Activated naive CD4-positive, alpha-beta T cell treated with anti-CD3 and anti-CD28 coated beads, Interleukin-2, amount 10 ng/mL, durations not matched to agents 7 days and 5 days (primary cell): ENCODE measurements around the gene ANKRD55.
A peak's percentile ranks its signal among the peaks of the same experiment; 100 is the strongest.
"Not testable (repeated sequence)": the region's sequence is repeated elsewhere in the genome, so short reads cannot be mapped to it uniquely, and the experiment has no call there.

Source experiments
- CTCF ChIA-PET: fragments of 350-600 bp; sonication (Branson Sonifier 250); formaldehyde crosslinking; loops from one replicate; lab custom pipeline; 2021; ENCODE audit warnings: antibody characterized with exemption; lab: Charles Lee
- DNase-seq: peaks from one replicate; pipeline ENCODE4 v3.0.0-alpha.2; 2020
- H3K27ac Mint-ChIP-seq: one replicate; pipeline ENCODE4 v1.8.0; 2021; ENCODE audit warnings: mild to moderate bottlenecking, moderate library complexity, mixed read lengths
- H3K27me3 Mint-ChIP-seq: one replicate; pipeline ENCODE4 v1.8.0; 2021; ENCODE audit warnings: mild to moderate bottlenecking, mixed read lengths
- H3K36me3 Mint-ChIP-seq: one replicate; pipeline ENCODE4 v1.8.0; 2021; ENCODE audit warnings: mixed read lengths
- H3K4me1 Mint-ChIP-seq: one replicate; pipeline ENCODE4 v1.8.0; 2021; ENCODE audit warnings: mixed read lengths
- H3K4me3 Mint-ChIP-seq: one replicate; pipeline ENCODE4 v1.8.0; 2021; ENCODE audit warnings: mild to moderate bottlenecking, moderate library complexity, mixed read lengths
- H3K9me3 Mint-ChIP-seq: one replicate; pipeline ENCODE4 v1.8.0; 2021; ENCODE audit warnings: mixed read lengths

Gene ANKRD55

GRCh38 chr5:56267856-56268255 lies 34.7 kb upstream of the ANKRD55 start:
- CTCF ChIA-PET = interaction anchor here (0.8 to 9.3 kb wide), 5 partner anchors 56 to 585 kb away, joined by 3 to 141 read pairs (median 3); no protein-coding TSS in a partner anchor
- H3K9me3 Mint-ChIP-seq = no peaks in the 10 kb centered on the region
- no peak overlapping the region for H3K27ac Mint-ChIP-seq
- DNase-seq = no peak
- H3K4me1 Mint-ChIP-seq = peaks cover 29% of the 10 kb centered on the region
- H3K4me3 Mint-ChIP-seq = no peak overlapping the region
- peaks cover 19% of the 10 kb centered on the region for H3K27me3 Mint-ChIP-seq
- H3K36me3 Mint-ChIP-seq = no peaks in the 10 kb centered on the region

GRCh38 chr5:56264417-56265025 lies 31.4 kb upstream of the ANKRD55 start:
- H3K4me1 Mint-ChIP-seq = peaks cover 2% of the 10 kb centered on the region
- no peak overlapping the region for H3K4me3 Mint-ChIP-seq
- peak; percentile 45 for DNase-seq

GRCh38 chr5:56262279-56262678 lies 29.1 kb upstream of the ANKRD55 start:
- H3K27ac Mint-ChIP-seq = no peak overlapping the region
- H3K4me3 Mint-ChIP-seq = no peak overlapping the region
- CTCF ChIA-PET = interaction anchor here (1.0 kb wide), 1 partner anchor 53 kb away, joined by 3 read pairs; no protein-coding TSS in a partner anchor
- H3K9me3 Mint-ChIP-seq = no peaks in the 10 kb centered on the region
- no peaks in the 10 kb centered on the region for H3K36me3 Mint-ChIP-seq
- H3K27me3 Mint-ChIP-seq = peaks cover 27% of the 10 kb centered on the region
- H3K4me1 Mint-ChIP-seq = no peaks in the 10 kb centered on the region
- DNase-seq = no peak

More at GRCh38 chr5:56264417-56265025, 31.4 kb upstream of the ANKRD55 start:
- no peaks in the 10 kb centered on the region for H3K9me3 Mint-ChIP-seq
- CTCF ChIA-PET = interaction anchor here (0.7 to 2.1 kb wide), 9 partner anchors 24 to 874 kb away, joined by 3 to 11 read pairs (median 6); no protein-coding TSS in a partner anchor
- H3K36me3 Mint-ChIP-seq = no peaks in the 10 kb centered on the region
- H3K27ac Mint-ChIP-seq = no peak overlapping the region
- peaks cover 22% of the 10 kb centered on the region for H3K27me3 Mint-ChIP-seq

- no peak overlapping the region for H3K4me3 Mint-ChIP-seq
- no peak for DNase-seq
- no peak overlapping the region for H3K27ac Mint-ChIP-seq
- peaks cover 17% of the 10 kb centered on the region for H3K27me3 Mint-ChIP-seq
- CTCF ChIA-PET = interaction anchor here (0.5 to 1.0 kb wide), 2 partner anchors 11 to 575 kb away, joined by 3 read pairs; no protein-coding TSS in a partner anchor
- no peaks in the 10 kb centered on the region for H3K4me1 Mint-ChIP-seq
- no peaks in the 10 kb centered on the region for H3K36me3 Mint-ChIP-seq
- no peaks in the 10 kb centered on the region for H3K9me3 Mint-ChIP-seq
Observed at GRCh38 chr5:56259002-56259511, 25.9 kb upstream of the ANKRD55 start.

- H3K4me3 Mint-ChIP-seq, DNase-seq, H3K4me1 Mint-ChIP-seq, H3K36me3 Mint-ChIP-seq, H3K27ac Mint-ChIP-seq, H3K9me3 Mint-ChIP-seq: not testable (repeated sequence)
- peaks cover 20% of the 10 kb centered on the region for H3K27me3 Mint-ChIP-seq
- CTCF ChIA-PET = interaction anchor here (0.5 to 1.0 kb wide), 2 partner anchors 12 to 576 kb away, joined by 3 read pairs; no protein-coding TSS in a partner anchor
Observed at GRCh38 chr5:56257763-56258529, 24.8 kb upstream of the ANKRD55 start.

GRCh38 chr5:56257010-56257409 lies 23.9 kb upstream of the ANKRD55 start:
- H3K36me3 Mint-ChIP-seq = no peaks in the 10 kb centered on the region
- no peaks in the 10 kb centered on the region for H3K4me1 Mint-ChIP-seq
- no peak overlapping the region for H3K27ac Mint-ChIP-seq
- CTCF ChIA-PET = no interaction called here
- H3K9me3 Mint-ChIP-seq = no peaks in the 10 kb centered on the region
- H3K4me3 Mint-ChIP-seq = no peak overlapping the region
- H3K27me3 Mint-ChIP-seq = peaks cover 16% of the 10 kb centered on the region
- DNase-seq = no peak

GRCh38 chr5:56255502-56255901 lies 22.4 kb upstream of the ANKRD55 start:
- no peak for DNase-seq
- H3K27ac Mint-ChIP-seq = no peak overlapping the region
- no peaks in the 10 kb centered on the region for H3K36me3 Mint-ChIP-seq
- H3K9me3 Mint-ChIP-seq = no peaks in the 10 kb centered on the region
- CTCF ChIA-PET = no interaction called here
- peaks cover 2% of the 10 kb centered on the region for H3K4me1 Mint-ChIP-seq
- no peak overlapping the region for H3K4me3 Mint-ChIP-seq
- H3K27me3 Mint-ChIP-seq = peaks cover 16% of the 10 kb centered on the region

GRCh38 chr5:56253924-56254323 lies 20.8 kb upstream of the ANKRD55 start:
- H3K9me3 Mint-ChIP-seq = peaks cover 5% of the 10 kb centered on the region
- no peak overlapping the region for H3K27ac Mint-ChIP-seq
- H3K36me3 Mint-ChIP-seq = no peaks in the 10 kb centered on the region
- H3K4me3 Mint-ChIP-seq = no peak overlapping the region
- CTCF ChIA-PET = no interaction called here
- peaks cover 16% of the 10 kb centered on the region for H3K27me3 Mint-ChIP-seq
- peaks cover 2% of the 10 kb centered on the region for H3K4me1 Mint-ChIP-seq
- DNase-seq = no peak

GRCh38 chr5:56253126-56253525 lies 20.0 kb upstream of the ANKRD55 start:
- Mint-ChIP-seq H3K36me3 (no peaks in the 10 kb centered on the region), H3K4me3 (no peak overlapping the region), H3K27ac (no peak overlapping the region), H3K4me1 (peaks cover 2% of the 10 kb centered on the region), H3K9me3 (peaks cover 10% of the 10 kb centered on the region), H3K27me3 (peaks cover 12% of the 10 kb centered on the region)
- no peak for DNase-seq
- CTCF ChIA-PET = no interaction called here

GRCh38 chr5:56251918-56252553 lies 18.9 kb upstream of the ANKRD55 start:
- CTCF ChIA-PET = no interaction called here
- Mint-ChIP-seq H3K27me3 (peaks cover 8% of the 10 kb centered on the region), H3K9me3 (peaks cover 10% of the 10 kb centered on the region), H3K27ac (no peak overlapping the region), H3K4me3 (no peak overlapping the region), H3K4me1 (peaks cover 2% of the 10 kb centered on the region), H3K36me3 (no peaks in the 10 kb centered on the region)
- no peak for DNase-seq

GRCh38 chr5:56251440-56251839 lies 18.3 kb upstream of the ANKRD55 start:
- no peaks in the 10 kb centered on the region for H3K36me3 Mint-ChIP-seq
- no peak overlapping the region for H3K27ac Mint-ChIP-seq
- CTCF ChIA-PET = no interaction called here
- H3K9me3 Mint-ChIP-seq = peaks cover 10% of the 10 kb centered on the region
- peaks cover 2% of the 10 kb centered on the region for H3K4me1 Mint-ChIP-seq
- no peak overlapping the region for H3K4me3 Mint-ChIP-seq
- DNase-seq = no peak
- peaks cover 5% of the 10 kb centered on the region for H3K27me3 Mint-ChIP-seq

GRCh38 chr5:56250011-56250410 lies 16.9 kb upstream of the ANKRD55 start:
- Mint-ChIP-seq H3K9me3 (peaks cover 10% of the 10 kb centered on the region), H3K36me3 (no peaks in the 10 kb centered on the region), H3K4me3 (no peak overlapping the region), H3K4me1 (peaks cover 2% of the 10 kb centered on the region), H3K27me3 (peaks cover 5% of the 10 kb centered on the region), H3K27ac (no peak overlapping the region)
- CTCF ChIA-PET = no interaction called here
- no peak for DNase-seq

- CTCF ChIA-PET, H3K4me3 Mint-ChIP-seq, H3K27me3 Mint-ChIP-seq, H3K4me1 Mint-ChIP-seq, H3K27ac Mint-ChIP-seq, H3K36me3 Mint-ChIP-seq, DNase-seq: not testable (repeated sequence)
- peaks cover 10% of the 10 kb centered on the region for H3K9me3 Mint-ChIP-seq
Observed at GRCh38 chr5:56249085-56249484, 16.0 kb upstream of the ANKRD55 start.

- Mint-ChIP-seq H3K27me3 (peaks cover 4% of the 10 kb centered on the region), H3K27ac (no peak overlapping the region), H3K4me3 (no peak overlapping the region), H3K36me3 (no peaks in the 10 kb centered on the region), H3K9me3 (peaks cover 10% of the 10 kb centered on the region), H3K4me1 (peaks cover 2% of the 10 kb centered on the region)
- CTCF ChIA-PET = no interaction called here
- DNase-seq = no peak
Observed at GRCh38 chr5:56247592-56247991, 14.5 kb upstream of the ANKRD55 start.
